Central memory CD8-positive, alpha-beta T cell (primary cell): ENCODE results near the gene MS4A4E.
"Not testable (repeated sequence)": the region's sequence is repeated elsewhere in the genome, so short reads cannot be mapped to it uniquely, and the experiment has no call there.

Experiments used
- ATAC-seq: fragments of 150-1000 bp; cut with Tn5 transposase; replicated peaks from 2 replicates; pipeline ENCODE4 v1.10.0; 2022; ENCODE audit warnings: mild to moderate bottlenecking, moderate FRiP score, moderate number of reproducible peaks; ENCODE audit not compliant: poor library complexity, severe bottlenecking; ENCODE audit errors: extremely low read depth
- DNase-seq, 2 donors: peaks; one replicate each; pipeline ENCODE4 v3.0.0; 2021; ENCODE audit warnings: low spot score in 2 of 2
- H3K27ac Mint-ChIP-seq: one replicate; pipeline ENCODE4 v1.8.0; 2022; ENCODE audit warnings: low read depth, mild to moderate bottlenecking, moderate library complexity, mixed read lengths
- H3K27me3 Mint-ChIP-seq: one replicate; pipeline ENCODE4 v1.8.0; 2022; ENCODE audit warnings: mixed read lengths
- H3K36me3 Mint-ChIP-seq: one replicate; pipeline ENCODE4 v1.8.0; 2022; ENCODE audit warnings: mild to moderate bottlenecking, moderate library complexity, mixed read lengths; ENCODE audit not compliant: insufficient read depth
- H3K4me1 Mint-ChIP-seq: one replicate; pipeline ENCODE4 v1.8.0; 2022; ENCODE audit warnings: mixed read lengths
- H3K4me3 Mint-ChIP-seq: one replicate; pipeline ENCODE4 v1.8.0; 2022; ENCODE audit warnings: mild to moderate bottlenecking, moderate library complexity, mixed read lengths
- H3K9me3 Mint-ChIP-seq: one replicate; pipeline ENCODE4 v1.8.0; 2022; ENCODE audit warnings: mixed read lengths

The MS4A4E gene

DNA sequence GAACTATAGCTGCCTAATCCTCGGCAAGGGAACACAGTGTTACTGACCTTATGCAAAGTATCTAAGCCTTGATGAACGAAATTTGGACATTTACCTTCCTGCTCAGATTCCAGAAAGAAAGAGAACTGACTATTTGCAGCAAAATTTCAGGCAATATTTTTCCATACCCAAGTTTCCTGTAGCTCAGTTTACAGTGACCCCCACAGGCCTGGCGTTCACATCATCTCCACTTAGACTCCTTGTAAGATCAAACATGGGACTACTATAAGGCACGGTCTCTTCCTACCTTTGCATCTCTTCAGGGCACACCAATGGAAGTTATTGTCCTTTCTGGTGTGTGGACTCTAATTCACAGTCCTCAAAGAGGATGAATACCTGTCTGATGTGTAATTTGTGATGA is 81.2 kb downstream of the MS4A4E start:
- Mint-ChIP-seq H3K4me3 (no peak overlapping the region), H3K27me3 (peaks cover 38% of the 10 kb centered on the region), H3K4me1 (no peaks in the 10 kb centered on the region), H3K36me3 (no peaks in the 10 kb centered on the region), H3K9me3 (no peaks in the 10 kb centered on the region), H3K27ac (no peak overlapping the region)
- no peak for DNase-seq
- no peak for ATAC-seq

GRCh38 chr11:60161107-60161506 is 81.8 kb downstream of the MS4A4E start:
- no peak for DNase-seq
- no peak for ATAC-seq
- Mint-ChIP-seq H3K9me3 (no peaks in the 10 kb centered on the region), H3K4me1 (no peaks in the 10 kb centered on the region), H3K27me3 (peaks cover 32% of the 10 kb centered on the region), H3K4me3 (no peak overlapping the region), H3K27ac (no peak overlapping the region), H3K36me3 (no peaks in the 10 kb centered on the region)

DNA sequence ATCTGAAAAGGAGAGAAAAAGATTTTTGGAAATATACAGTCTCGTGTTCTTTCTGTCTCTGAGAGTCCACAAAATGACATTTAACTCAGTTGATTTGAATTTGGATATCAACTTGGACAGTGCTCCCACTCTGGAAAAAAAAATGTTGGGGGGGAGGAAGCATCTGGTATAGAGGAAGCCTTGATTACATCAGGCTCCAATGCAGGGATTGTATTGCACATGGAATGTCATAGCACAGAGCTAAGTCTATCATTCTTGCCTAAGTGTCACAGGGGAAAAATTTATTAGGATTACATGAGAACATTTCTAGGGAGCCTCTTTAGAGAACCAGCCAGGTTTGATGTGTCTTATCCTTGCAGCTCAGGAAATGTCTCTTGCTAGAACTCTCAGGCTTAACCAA is 83.1 kb downstream of the MS4A4E start:
- Mint-ChIP-seq H3K36me3 (no peaks in the 10 kb centered on the region), H3K9me3 (no peaks in the 10 kb centered on the region), H3K4me3 (no peak overlapping the region), H3K4me1 (no peaks in the 10 kb centered on the region), H3K27me3 (peaks cover 26% of the 10 kb centered on the region), H3K27ac (no peak overlapping the region)
- DNase-seq, result no peak
- ATAC-seq, result no peak

DNA sequence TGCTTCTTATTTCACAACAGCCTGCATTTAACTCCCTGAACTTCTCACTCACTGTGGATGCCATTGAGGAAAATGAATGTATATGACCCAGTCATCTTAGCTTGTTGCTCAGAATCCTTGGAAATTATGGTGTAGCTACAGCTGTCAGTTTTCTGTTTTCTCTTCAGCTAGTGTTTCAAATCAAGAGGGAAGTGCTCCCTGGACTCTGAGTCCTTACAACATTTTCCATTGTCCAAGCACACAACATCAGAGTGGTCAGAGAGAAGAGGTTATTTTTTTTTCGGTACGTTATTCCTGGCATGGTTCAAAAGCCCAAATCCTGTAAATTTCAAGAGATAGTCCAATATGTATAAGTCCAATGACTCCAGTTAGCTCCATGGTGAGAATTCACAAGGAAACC is 83.7 kb downstream of the MS4A4E start:
- ATAC-seq (no peak), DNase-seq (no peak)
- Mint-ChIP-seq H3K9me3 (no peaks in the 10 kb centered on the region), H3K36me3 (no peaks in the 10 kb centered on the region), H3K27me3 (peaks cover 26% of the 10 kb centered on the region), H3K27ac (no peak overlapping the region), H3K4me3 (no peak overlapping the region), H3K4me1 (no peaks in the 10 kb centered on the region)

- peaks cover 26% of the 10 kb centered on the region for H3K27me3 Mint-ChIP-seq
- no peaks in the 10 kb centered on the region for H3K36me3 Mint-ChIP-seq
- no peak for ATAC-seq
- no peaks in the 10 kb centered on the region for H3K4me1 Mint-ChIP-seq
- no peak overlapping the region for H3K27ac Mint-ChIP-seq
- no peak for DNase-seq
- H3K9me3 Mint-ChIP-seq, result no peaks in the 10 kb centered on the region
- no peak overlapping the region for H3K4me3 Mint-ChIP-seq
Observed at GRCh38 chr11:60158636-60159035, 84.3 kb downstream of the MS4A4E start.

GRCh38 chr11:60155931-60156330 is 87.0 kb downstream of the MS4A4E start:
- DNase-seq (no peak), ATAC-seq (no peak)
- Mint-ChIP-seq H3K4me3 (no peak overlapping the region), H3K36me3 (no peaks in the 10 kb centered on the region), H3K27me3 (peaks cover 27% of the 10 kb centered on the region), H3K9me3 (no peaks in the 10 kb centered on the region), H3K27ac (no peak overlapping the region), H3K4me1 (no peaks in the 10 kb centered on the region)

GRCh38 chr11:60152727-60153126 is 90.2 kb downstream of the MS4A4E start:
- H3K9me3 Mint-ChIP-seq, ATAC-seq, H3K27ac Mint-ChIP-seq, H3K4me3 Mint-ChIP-seq, DNase-seq, H3K4me1 Mint-ChIP-seq, H3K36me3 Mint-ChIP-seq: not testable (repeated sequence)
- peaks cover 27% of the 10 kb centered on the region for H3K27me3 Mint-ChIP-seq

- H3K9me3 Mint-ChIP-seq, result no peaks in the 10 kb centered on the region
Observed at GRCh38 chr11:60150279-60150678, 92.7 kb downstream of the MS4A4E start.

More at GRCh38 chr11:60150279-60150678, 92.7 kb downstream of the MS4A4E start:
- Mint-ChIP-seq H3K4me3 (no peak overlapping the region), H3K27ac (no peak overlapping the region), H3K36me3 (no peaks in the 10 kb centered on the region), H3K27me3 (peaks cover 19% of the 10 kb centered on the region), H3K4me1 (no peaks in the 10 kb centered on the region)
- no peak for ATAC-seq
- DNase-seq, result no peak
